ENCODE data around the gene PBX3.

Gene PBX3

GRCh38 chr9:126000731-126001580, 253.8 kb downstream of the PBX3 start:
- DNase-seq = no peak

- no peak for DNase-seq
These were observed 254.5 kb downstream of the PBX3 start for GRCh38 chr9:126001581-126002225.

- DNase-seq = no peak
These were observed 255.5 kb downstream of the PBX3 start for GRCh38 chr9:126002476-126003350.

- peak in 1 of 2 experiments; percentile 2 for DNase-seq
These were observed 261.9 kb downstream of the PBX3 start for GRCh38 chr9:126009047-126009446.

GRCh38 chr9:126014726-126015125, 267.6 kb downstream of the PBX3 start:
- DNase-seq = no peak

- no peak for DNase-seq
These were observed 268.3 kb downstream of the PBX3 start for GRCh38 chr9:126015424-126015823.

- DNase-seq = no peak
These were observed 269.6 kb downstream of the PBX3 start for GRCh38 chr9:126016579-126017290.

Data from activated CD4-positive, alpha-beta T cell treated with anti-CD3 and anti-CD28 coated beads, Interleukin-2, amount 50 U/mL, for 48 hours (primary cell).